ENCODE data around the gene OR2V1. TPM values are rescaled to one million over a fixed set of nuclear protein-coding genes. Genes with fewer than 3 reads are reported as not detected.
A peak's percentile ranks its signal among the peaks of the same experiment; 100 is the strongest.
"Not testable (repeated sequence)": the region's sequence is repeated elsewhere in the genome, so short reads cannot be mapped to it uniquely, and the experiment has no call there.

The OR2V1 gene
- total RNA-seq = under 1 TPM in 3 of 8 experiments, not detected in 5; 0.29 to 0.49 (median 0.33) TPM

- WGBS, 10 experiments = 0 to 80% (median 50%) methylated on average over 1 to 7 of the region's 14 CpGs; no CpG with 5 or more reads in 1 of the 10 experiments
- no peak within 1 kb of the TSS for H3K27ac ChIP-seq
- H3K4me1 ChIP-seq (replicated peaks in 1 of 2) = no peaks in the 10 kb centered on the region
- ATAC-seq (replicated peaks in 6 of 8) = no peak
- no peak within 1 kb of the TSS for H3K4me3 ChIP-seq
- in situ Hi-C loops (cut with MboI; ENCODE audit: low pct_unique_long_range_greater_than_20kb in 2 of 9, low sequenced_read_pairs in 9 of 9, unreplicated experiment in 9 of 9) = no loop called here
Measured at GRCh38 chr5:181130832-181131496, at the start of gene OR2V1. Gene OR2V1, minus strand, starts transcription at chr5:181131169. Its CDS starts 5,865 bp downstream, at chr5:181125304.

GRCh38 chr5:181177559-181177958, 46.6 kb upstream of the OR2V1 start:
- H3K27ac ChIP-seq; H3K4me3 ChIP-seq; H3K4me1 ChIP-seq (replicated peaks in 1 of 2); ATAC-seq (replicated peaks in 6 of 8); in situ Hi-C loops (cut with MboI; ENCODE audit: low pct_unique_long_range_greater_than_20kb in 2 of 9, low sequenced_read_pairs in 9 of 9, unreplicated experiment in 9 of 9): not testable (repeated sequence)
- WGBS, 10 experiments = 37 to 93% (median 70%) methylated on average over 1 to 11 of the region's 14 CpGs; no CpG with 5 or more reads in 1 of the 10 experiments

DNA sequence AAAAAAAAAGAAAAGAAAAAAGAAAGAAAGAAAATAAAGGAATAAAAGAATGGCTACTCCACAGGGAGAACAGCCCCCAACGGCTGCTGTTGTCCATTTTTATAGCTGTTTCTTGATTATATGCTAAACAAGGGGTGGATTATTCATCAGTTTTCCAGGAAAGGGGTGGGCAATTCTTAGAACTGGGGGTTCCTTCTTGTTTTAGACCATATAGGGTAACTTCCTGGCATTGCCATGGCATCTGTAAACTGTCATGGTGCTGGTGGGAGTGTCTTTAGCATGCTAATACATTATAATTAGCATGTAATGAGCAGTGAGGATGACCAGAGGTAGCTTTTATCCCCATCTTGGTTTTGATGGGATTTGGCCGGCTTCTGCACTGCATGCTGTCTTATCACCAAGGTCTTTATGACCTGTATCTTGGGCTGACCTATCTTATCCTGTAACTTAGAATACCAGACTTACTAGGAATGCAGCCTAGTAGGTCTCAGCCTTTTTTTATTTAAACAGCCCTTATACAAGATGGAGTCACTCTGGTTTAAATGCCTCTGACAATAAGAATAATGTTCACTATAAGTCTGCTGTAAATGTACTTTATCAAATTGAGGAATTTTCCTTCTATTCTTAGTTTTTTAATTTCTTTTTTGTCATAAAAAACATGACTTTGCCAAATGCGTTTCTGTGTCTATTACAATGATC, 45.4 kb upstream of the OR2V1 start:
- Histone ChIP-seq H3K27ac (no peak overlapping the region), H3K4me3 (no peak overlapping the region), H3K4me1 (replicated peaks in 1 of 2) (no peaks in the 10 kb centered on the region)
- WGBS, 10 experiments = 40 to 75% (median 65%) methylated on average over 1 to 3 of the region's 3 CpGs
- in situ Hi-C loops (cut with MboI; ENCODE audit: low pct_unique_long_range_greater_than_20kb in 2 of 9, low sequenced_read_pairs in 9 of 9, unreplicated experiment in 9 of 9) = no loop called here
- ATAC-seq (replicated peaks in 6 of 8) = no peak

DNA sequence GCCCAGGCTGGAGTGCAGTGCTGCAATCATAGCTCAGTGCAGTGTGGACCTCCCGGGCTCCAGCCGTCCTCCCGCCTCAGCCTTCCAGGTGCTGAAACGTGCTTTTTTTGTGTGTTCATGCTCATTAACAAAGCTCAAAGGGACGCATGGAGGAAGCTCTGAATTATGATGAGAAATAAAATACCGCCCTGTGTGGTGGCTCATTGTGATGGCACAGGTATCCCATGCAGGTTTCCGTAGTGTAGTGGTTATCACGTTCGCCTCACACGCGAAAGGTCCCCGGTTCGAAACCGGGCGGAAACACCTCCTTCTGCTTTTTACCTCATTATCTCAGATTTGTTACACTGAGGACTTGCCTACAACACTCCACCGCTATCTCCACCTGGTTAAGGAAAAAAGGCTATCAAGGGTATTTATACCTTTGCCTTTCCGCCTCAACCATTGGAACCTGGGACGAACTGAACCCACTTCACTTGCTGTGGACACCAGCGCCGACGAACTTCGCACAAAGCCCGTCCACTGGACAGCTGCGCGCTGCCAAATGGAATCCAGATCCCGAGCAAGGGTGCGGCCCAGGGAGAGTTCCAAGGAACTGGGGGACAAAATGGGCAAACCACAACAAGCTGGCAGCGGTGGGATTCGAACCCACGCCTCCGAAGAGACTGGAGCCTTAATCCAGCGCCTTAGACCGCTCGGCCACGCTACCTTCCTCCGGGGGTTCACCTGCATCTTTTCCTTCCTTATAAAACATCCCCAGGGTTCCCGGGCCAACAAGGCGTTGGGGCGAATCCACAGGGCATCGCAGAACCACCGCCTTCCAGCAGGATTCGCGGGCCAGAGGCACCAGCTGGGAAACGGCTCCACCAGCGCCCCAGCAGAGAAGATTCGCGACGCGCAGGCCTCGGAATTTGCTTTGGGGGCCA, 42.7 kb upstream of the OR2V1 start:
- Histone ChIP-seq H3K27ac (no peak overlapping the region), H3K4me3 (peak overlapping the region in 3 of 5 donors; percentile 3 to 13 (median 8)), H3K4me1 (replicated peaks in 1 of 2) (no peaks in the 10 kb centered on the region)
- in situ Hi-C loops (cut with MboI; ENCODE audit: low pct_unique_long_range_greater_than_20kb in 2 of 9, low sequenced_read_pairs in 9 of 9, unreplicated experiment in 9 of 9) = no loop called here
- ATAC-seq (replicated peaks in 6 of 8) = peak in 3 of 8 experiments; percentile 15 to 67 (median 51)
- 0 to 20% (median 5%) methylated on average over 1 to 37 of the region's 50 CpGs for WGBS, 10 experiments

- WGBS, 10 experiments = 4 to 34% (median 19%) methylated on average over 1 to 11 of the region's 11 CpGs
- no peak overlapping the region for H3K27ac ChIP-seq
- H3K4me3 ChIP-seq = peak overlapping the region in 3 of 5 donors; percentile 1 to 13 (median 3)
- no peaks in the 10 kb centered on the region for H3K4me1 ChIP-seq (replicated peaks in 1 of 2)
- no peak for ATAC-seq (replicated peaks in 6 of 8)
- in situ Hi-C loops (cut with MboI; ENCODE audit: low pct_unique_long_range_greater_than_20kb in 2 of 9, low sequenced_read_pairs in 9 of 9, unreplicated experiment in 9 of 9) = no loop called here
Measured at GRCh38 chr5:181173027-181173419, 42.1 kb upstream of the OR2V1 start.

- no peak overlapping the region for H3K27ac ChIP-seq
- in situ Hi-C loops (cut with MboI; ENCODE audit: low pct_unique_long_range_greater_than_20kb in 2 of 9, low sequenced_read_pairs in 9 of 9, unreplicated experiment in 9 of 9) = no loop called here
- H3K4me3 ChIP-seq = no peak overlapping the region
- ATAC-seq (replicated peaks in 6 of 8) = no peak
- no peaks in the 10 kb centered on the region for H3K4me1 ChIP-seq (replicated peaks in 1 of 2)
- 25 to 89% (median 55%) methylated on average over 1 to 3 of the region's 3 CpGs; no CpG with 5 or more reads in 3 of the 10 experiments for WGBS, 10 experiments
Measured at GRCh38 chr5:181171782-181172181, 40.8 kb upstream of the OR2V1 start.

- in situ Hi-C loops (cut with MboI; ENCODE audit: low pct_unique_long_range_greater_than_20kb in 2 of 9, low sequenced_read_pairs in 9 of 9, unreplicated experiment in 9 of 9) = no loop called here
- H3K27ac ChIP-seq = no peak overlapping the region
- no peaks in the 10 kb centered on the region for H3K4me1 ChIP-seq (replicated peaks in 1 of 2)
- H3K4me3 ChIP-seq = no peak overlapping the region
- WGBS, 10 experiments = 8 to 72% (median 36%) methylated on average over 1 to 6 of the region's 6 CpGs; no CpG with 5 or more reads in 2 of the 10 experiments
- ATAC-seq (replicated peaks in 6 of 8) = no peak
Measured at GRCh38 chr5:181170996-181171395, 40.0 kb upstream of the OR2V1 start.

GRCh38 chr5:181170237-181170825, 39.4 kb upstream of the OR2V1 start:
- H3K4me1 ChIP-seq (replicated peaks in 1 of 2) = no peaks in the 10 kb centered on the region
- ATAC-seq (replicated peaks in 6 of 8) = peak in 6 of 8 experiments; percentile 3 to 81 (median 75)
- H3K27ac ChIP-seq = no peak overlapping the region
- 3 to 20% (median 10%) methylated on average over 2 to 20 of the region's 33 CpGs; no CpG with 5 or more reads in 2 of the 10 experiments for WGBS, 10 experiments
- in situ Hi-C loops (cut with MboI; ENCODE audit: low pct_unique_long_range_greater_than_20kb in 2 of 9, low sequenced_read_pairs in 9 of 9, unreplicated experiment in 9 of 9) = no loop called here
- H3K4me3 ChIP-seq = peak overlapping the region in 3 of 5 donors; percentile 22 to 29 (median 24)

DNA sequence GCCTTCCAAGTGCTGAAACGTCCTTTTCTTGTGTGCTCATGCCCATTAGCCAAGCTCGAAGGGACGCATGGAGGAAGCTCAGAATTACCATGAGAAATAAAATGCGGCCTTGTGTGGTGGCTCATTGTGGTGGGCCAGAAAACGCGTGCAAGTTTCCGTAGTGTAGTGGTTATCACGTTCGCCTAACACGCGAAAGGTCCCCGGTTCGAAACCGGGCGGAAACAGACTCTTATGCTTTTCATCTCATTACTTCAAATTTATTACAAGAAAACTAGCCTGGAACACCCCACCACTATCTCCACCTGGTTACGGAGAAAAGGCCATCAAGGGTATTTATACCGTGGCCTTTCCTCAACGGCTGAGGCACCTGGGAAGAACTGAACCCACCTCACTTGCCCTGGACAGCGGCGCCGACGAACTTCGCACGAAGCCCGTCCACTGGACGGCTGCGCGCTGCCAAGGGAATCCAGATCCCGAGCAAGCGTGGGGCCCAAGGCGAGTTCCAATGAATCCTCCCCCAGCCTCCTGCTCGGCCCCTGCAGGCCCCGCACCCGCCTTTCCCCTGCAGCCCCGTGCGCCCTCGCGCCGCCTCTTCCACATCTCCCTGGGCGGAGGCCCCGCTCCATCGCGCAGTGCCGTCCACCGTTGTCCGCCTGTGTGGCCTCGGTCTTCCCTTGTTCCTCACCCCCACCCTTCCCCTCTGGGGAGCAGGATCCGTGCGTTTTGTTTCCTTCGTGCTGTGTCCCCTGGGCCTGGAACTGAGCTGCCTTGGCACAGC, 38.7 kb upstream of the OR2V1 start:
- in situ Hi-C loops (cut with MboI; ENCODE audit: low pct_unique_long_range_greater_than_20kb in 2 of 9, low sequenced_read_pairs in 9 of 9, unreplicated experiment in 9 of 9); H3K27ac ChIP-seq; H3K4me1 ChIP-seq (replicated peaks in 1 of 2): not testable (repeated sequence)
- peak; percentile 46 to 81 (median 69) for ATAC-seq (replicated peaks in 6 of 8)
- peak overlapping the region in 4 of 5 donors; percentile 1 to 29 (median 23) for H3K4me3 ChIP-seq
- 0 to 7% methylated on average over 3 to 11 of the region's 50 CpGs; no CpG with 5 or more reads in 8 of the 10 experiments for WGBS, 10 experiments

DNA sequence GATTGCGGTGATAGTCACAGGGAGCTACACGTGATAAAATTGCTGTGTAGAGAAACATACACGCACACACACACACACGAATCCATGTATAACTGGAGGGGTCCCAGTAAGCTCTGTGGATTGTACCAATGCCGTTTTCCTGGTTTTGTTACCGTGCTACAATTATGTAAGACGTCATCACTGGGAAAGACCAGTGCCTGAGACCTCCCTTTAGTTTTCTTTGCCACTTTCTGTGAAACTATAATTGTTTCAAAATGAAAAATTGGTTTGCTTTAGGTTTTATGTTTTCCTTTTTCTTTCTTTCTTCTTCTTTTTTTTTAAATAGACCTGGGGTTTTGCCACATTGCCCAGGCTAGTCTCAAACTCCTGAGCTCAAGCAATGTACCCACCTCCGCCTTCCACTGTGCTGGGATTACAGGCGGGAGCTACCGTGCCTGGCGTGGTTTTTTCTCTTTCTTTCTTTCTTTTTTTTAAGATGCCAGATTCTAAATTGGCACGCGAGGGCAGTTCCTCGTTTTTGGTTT, 37.7 kb upstream of the OR2V1 start:
- Histone ChIP-seq H3K4me1 (replicated peaks in 1 of 2) (no peaks in the 10 kb centered on the region), H3K27ac (no peak overlapping the region), H3K4me3 (no peak overlapping the region)
- no peak for ATAC-seq (replicated peaks in 6 of 8)
- WGBS, 10 experiments = 9 to 51% (median 39%) methylated on average over 5 to 14 of the region's 14 CpGs
- in situ Hi-C loops (cut with MboI; ENCODE audit: low pct_unique_long_range_greater_than_20kb in 2 of 9, low sequenced_read_pairs in 9 of 9, unreplicated experiment in 9 of 9) = no loop called here

GRCh38 chr5:181167814-181168488, 37.0 kb upstream of the OR2V1 start:
- WGBS, 10 experiments = 8 to 65% (median 29%) methylated on average over 1 to 10 of the region's 11 CpGs
- in situ Hi-C loops (cut with MboI; ENCODE audit: low pct_unique_long_range_greater_than_20kb in 2 of 9, low sequenced_read_pairs in 9 of 9, unreplicated experiment in 9 of 9) = no loop called here
- no peak for ATAC-seq (replicated peaks in 6 of 8)
- H3K4me1 ChIP-seq (replicated peaks in 1 of 2) = no peaks in the 10 kb centered on the region
- H3K27ac ChIP-seq = no peak overlapping the region
- H3K4me3 ChIP-seq = no peak overlapping the region

Measured in motor neuron (in vitro differentiated cells).